Measurements from ENCODE around the gene URB1. TPM values are rescaled to one million over a fixed set of nuclear protein-coding genes. Genes with fewer than 3 reads are reported as not detected.

URB1 gene
- total RNA-seq, result 9.3 and 10.2 TPM in 2 replicates

DNA sequence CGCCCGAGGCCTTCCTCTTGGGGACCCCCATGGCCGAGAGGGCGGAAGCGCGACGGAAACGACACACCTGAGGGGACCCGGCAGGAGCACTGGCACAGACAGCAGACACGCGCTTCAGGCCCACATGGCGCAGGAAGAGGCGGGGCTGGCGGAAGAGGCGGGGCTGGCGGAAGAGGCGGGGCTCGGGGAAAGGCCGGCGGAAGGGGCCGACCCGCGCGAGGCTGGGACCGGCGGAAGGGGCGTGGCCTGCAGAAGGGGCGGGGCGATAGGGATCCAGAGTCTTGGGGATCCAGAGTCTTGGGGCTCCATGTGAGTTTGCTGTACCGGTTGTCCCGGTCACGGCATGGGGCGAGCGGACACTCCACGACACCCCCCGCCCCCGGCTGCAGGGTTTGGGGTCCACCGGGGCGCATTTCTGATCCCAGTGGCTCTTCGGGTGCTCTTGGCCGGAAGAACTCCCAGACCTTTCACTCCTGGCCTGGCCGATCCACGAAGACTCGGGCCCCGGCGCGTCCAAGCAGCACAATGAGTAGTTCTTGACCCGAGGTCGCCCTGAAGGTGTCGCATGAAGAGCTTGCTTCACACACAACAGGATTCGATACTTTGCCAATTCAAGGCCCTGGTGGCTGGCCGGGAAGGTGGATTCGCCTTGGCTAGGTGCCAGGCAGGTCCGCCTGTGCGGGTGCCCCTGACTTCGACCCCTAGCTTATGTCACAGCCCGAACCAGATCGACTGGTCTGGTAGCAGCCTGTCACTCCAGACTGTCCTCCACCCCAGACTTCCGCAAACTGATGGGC lies at the start of gene URB1:
URB1 (minus strand) TSS at position 133 of the 797 bp plus-strand sequence; CDS start at position 31, 102 bp downstream.

GRCh38 chr21:32412162-32413014 lies 19.6 kb upstream of the URB1 start, which contains the start of gene EVA1C:
TSS of gene EVA1C (plus strand) at chr21:32412706. CDS start at chr21:32412854, 148 bp downstream.

GRCh38 chr21:32298658-32299081 lies 94.1 kb downstream of the URB1 start, which contains the start of gene MRAP:
TSS of gene MRAP (plus strand) at chr21:32298855. CDS start at chr21:32298972, 117 bp downstream.

DNA sequence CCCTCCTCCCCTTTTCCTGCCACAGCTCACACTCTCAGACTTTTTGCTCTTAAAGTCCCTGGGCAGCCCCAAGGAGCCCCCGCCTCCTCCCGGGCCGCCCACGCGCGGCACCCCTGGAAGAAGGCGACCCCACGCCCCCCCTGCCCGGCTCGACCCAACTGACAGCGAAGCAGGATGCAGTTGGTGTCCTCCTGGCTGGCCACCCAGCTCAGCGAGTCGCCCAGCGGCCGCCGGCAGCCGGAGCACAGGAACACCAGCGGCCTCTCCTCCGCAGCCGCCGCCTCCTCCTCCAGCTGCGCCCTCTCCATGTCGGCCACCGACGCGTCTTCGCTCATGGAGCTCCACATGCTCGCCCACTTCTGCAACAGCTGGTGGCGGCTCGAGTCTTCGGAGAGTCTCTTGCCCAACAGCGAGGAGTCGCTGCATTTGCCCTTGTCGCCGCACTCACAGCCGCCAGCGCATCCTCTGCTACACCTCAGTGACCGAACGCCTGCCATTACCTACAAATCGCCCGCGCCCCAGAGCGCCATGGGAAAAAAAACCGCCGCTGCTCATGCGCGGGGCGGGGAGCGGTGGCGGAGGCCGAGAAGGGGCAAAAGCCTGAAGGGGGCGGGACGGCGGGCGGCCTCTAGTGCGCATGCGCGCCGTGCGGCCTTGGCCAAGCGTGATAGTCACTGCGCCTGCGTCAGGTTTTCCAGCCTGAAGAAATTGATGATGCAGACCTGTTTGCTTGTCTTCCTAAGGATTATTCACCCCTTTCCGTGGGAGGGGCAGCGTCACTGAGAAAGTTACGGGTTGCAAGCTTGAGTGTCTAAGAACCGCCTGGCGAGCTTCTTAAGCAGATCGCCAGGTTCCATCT lies 114.1 kb downstream of the URB1 start, which contains the start of gene MIS18A:
MIS18A (minus strand) TSS at position 532 of the 859 bp plus-strand sequence; CDS start at position 497, 35 bp downstream.

Other genes starting within 250 kb of the URB1 start
- gene MIS18A, start 114.0 kb downstream of the URB1 start, total RNA-seq, result 4.7 and 8.0 TPM in 2 replicates
- gene MRAP, start 94.2 kb downstream of the URB1 start, total RNA-seq, result 0.34 TPM in 1 of 2 replicates, not detected in the other
- 2.9 and 6.8 TPM in 2 replicates for gene EVA1C, start 19.7 kb upstream of the URB1 start, total RNA-seq
- gene TCP10L, start 192.5 kb upstream of the URB1 start, total RNA-seq, result 0.32 and 0.34 TPM in 2 replicates
- 12.3 and 15.5 TPM in 2 replicates for gene CFAP298, start 219.4 kb upstream of the URB1 start, total RNA-seq